ENCODE measurements around the gene DDX31.

Gene DDX31

GRCh38 chr9:132548751-132549640, 120.8 kb downstream of the DDX31 start:
- peak overlapping the region; percentile 66 for H3K4me3 ChIP-seq (ENCODE audit: low read length)
- TF ChIP-seq EZH2phosphoT487 (IDR thresholded peaks at IDR 0.05; ENCODE audit: borderline replicate concordance, low read length), result no peak
- TF ChIP-seq, protein P1, sequence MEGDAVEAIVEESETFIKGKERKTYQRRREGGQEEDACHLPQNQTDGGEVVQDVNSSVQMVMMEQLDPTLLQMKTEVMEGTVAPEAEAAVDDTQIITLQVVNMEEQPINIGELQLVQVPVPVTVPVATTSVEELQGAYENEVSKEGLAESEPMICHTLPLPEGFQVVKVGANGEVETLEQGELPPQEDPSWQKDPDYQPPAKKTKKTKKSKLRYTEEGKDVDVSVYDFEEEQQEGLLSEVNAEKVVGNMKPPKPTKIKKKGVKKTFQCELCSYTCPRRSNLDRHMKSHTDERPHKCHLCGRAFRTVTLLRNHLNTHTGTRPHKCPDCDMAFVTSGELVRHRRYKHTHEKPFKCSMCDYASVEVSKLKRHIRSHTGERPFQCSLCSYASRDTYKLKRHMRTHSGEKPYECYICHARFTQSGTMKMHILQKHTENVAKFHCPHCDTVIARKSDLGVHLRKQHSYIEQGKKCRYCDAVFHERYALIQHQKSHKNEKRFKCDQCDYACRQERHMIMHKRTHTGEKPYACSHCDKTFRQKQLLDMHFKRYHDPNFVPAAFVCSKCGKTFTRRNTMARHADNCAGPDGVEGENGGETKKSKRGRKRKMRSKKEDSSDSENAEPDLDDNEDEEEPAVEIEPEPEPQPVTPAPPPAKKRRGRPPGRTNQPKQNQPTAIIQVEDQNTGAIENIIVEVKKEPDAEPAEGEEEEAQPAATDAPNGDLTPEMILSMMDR (IDR thresholded peaks at IDR 0.05; ENCODE audit: low read depth, low read length, poor library complexity, severe bottlenecking), result no peak
- H3K9me2 ChIP-seq (replicated peaks; ENCODE audit: control insufficient read depth, low read length), result no peaks in the 10 kb centered on the region
- H3K9me3 ChIP-seq (ENCODE audit: control insufficient read depth, insufficient read depth, low read length), result no peaks in the 10 kb centered on the region
- peaks cover 68% of the 10 kb centered on the region for H3K4me1 ChIP-seq (ENCODE audit: control insufficient read depth, low read length)
- no peaks in the 10 kb centered on the region for H3K79me2 ChIP-seq (ENCODE audit: control insufficient read depth, low read length)
- H3K27me3 ChIP-seq (ENCODE audit: control insufficient read depth, low read length), result no peaks in the 10 kb centered on the region
- H3K36me3 ChIP-seq (ENCODE audit: control insufficient read depth, low read length), result no peaks in the 10 kb centered on the region
- peak overlapping the region; percentile 95 for H3K27ac ChIP-seq (ENCODE audit: low read depth, low read length)
- peak overlapping the region; percentile 76 for H3K4me2 ChIP-seq (ENCODE audit: low read length)
- H3F3A ChIP-seq (ENCODE audit: control insufficient read depth, insufficient read depth), result peaks cover 27% of the 10 kb centered on the region
- no peaks in the 10 kb centered on the region for H4K20me1 ChIP-seq (ENCODE audit: control insufficient read depth, insufficient read depth, low read depth, low read length)

DNA sequence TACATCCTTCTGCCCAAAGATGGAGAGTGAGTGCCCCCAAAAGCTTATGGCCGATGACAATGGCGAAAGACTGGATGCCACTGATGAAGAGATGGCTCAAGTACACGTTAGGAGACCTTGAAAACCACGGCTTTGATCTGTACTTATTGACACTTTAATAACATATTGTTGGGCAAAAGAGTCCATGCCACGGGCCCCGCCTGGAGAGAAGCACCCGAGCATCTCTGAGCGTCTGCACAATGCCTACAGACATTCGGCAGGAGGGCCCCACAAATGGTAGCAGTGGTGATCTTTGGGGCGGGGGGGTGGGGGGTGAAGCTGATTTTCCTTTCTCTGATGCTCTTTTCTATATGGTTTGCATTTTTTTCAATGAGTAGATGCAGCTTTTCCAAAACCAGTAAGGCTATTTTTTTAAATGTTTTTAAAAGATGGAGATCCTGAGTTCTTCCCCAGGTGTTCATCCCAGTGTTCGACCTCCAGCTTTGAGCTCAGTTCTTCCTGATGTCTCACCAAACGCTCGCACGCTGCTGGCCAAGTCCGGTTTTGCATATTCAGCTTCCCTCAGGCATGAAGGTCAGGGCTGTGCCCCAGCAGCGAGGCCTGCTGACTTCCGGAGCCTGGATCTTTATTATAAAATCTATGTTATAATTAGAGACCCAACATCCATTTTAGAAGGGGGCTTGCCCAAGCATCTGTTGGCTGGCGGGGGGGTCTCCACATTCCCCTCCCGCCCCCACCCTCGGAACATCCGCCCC, 121.6 kb downstream of the DDX31 start:
- Histone ChIP-seq H3K36me3 (ENCODE audit: control insufficient read depth, low read length) (no peaks in the 10 kb centered on the region), H3K79me2 (ENCODE audit: control insufficient read depth, low read length) (no peaks in the 10 kb centered on the region), H3K27ac (ENCODE audit: low read depth, low read length) (peak overlapping the region; percentile 95), H3K27me3 (ENCODE audit: control insufficient read depth, low read length) (no peaks in the 10 kb centered on the region), H3K9me2 (replicated peaks; ENCODE audit: control insufficient read depth, low read length) (no peaks in the 10 kb centered on the region), H3K9me3 (ENCODE audit: control insufficient read depth, insufficient read depth, low read length) (no peaks in the 10 kb centered on the region), H3K4me2 (ENCODE audit: low read length) (peak overlapping the region; percentile 76), H3F3A (ENCODE audit: control insufficient read depth, insufficient read depth) (peaks cover 27% of the 10 kb centered on the region), H3K4me3 (ENCODE audit: low read length) (peak overlapping the region; percentile 66), H4K20me1 (ENCODE audit: control insufficient read depth, insufficient read depth, low read depth, low read length) (no peaks in the 10 kb centered on the region), H3K4me1 (ENCODE audit: control insufficient read depth, low read length) (peaks cover 68% of the 10 kb centered on the region)
- TF ChIP-seq, protein P1 (IDR thresholded peaks at IDR 0.05; ENCODE audit: low read depth, low read length, poor library complexity, severe bottlenecking), result no peak
- no peak for TF ChIP-seq EZH2phosphoT487 (IDR thresholded peaks at IDR 0.05; ENCODE audit: borderline replicate concordance, low read length)

DNA sequence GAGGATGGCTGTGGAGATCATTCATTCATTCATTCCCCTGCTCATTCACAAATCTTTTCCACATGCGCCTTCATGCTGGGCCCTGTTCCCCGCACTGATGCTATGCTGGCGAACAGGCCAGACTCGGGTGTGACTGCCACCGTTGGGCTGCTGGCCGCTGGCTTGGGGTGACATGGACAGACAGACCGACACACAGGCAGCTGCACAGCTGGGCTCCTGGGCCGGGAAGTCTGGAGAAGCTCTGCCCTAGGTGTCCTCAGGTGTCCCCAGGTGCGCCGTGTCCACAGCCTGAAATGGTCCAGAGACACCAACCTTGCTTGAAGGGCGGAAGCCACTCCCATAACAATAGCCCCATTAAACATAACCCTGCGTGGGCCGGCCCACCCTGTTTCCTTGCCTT, 122.3 kb downstream of the DDX31 start:
- Histone ChIP-seq H4K20me1 (ENCODE audit: control insufficient read depth, insufficient read depth, low read depth, low read length) (no peaks in the 10 kb centered on the region), H3K4me1 (ENCODE audit: control insufficient read depth, low read length) (peaks cover 61% of the 10 kb centered on the region), H3K27ac (ENCODE audit: low read depth, low read length) (peak overlapping the region; percentile 95), H3K4me3 (ENCODE audit: low read length) (peak overlapping the region; percentile 66), H3F3A (ENCODE audit: control insufficient read depth, insufficient read depth) (peaks cover 27% of the 10 kb centered on the region), H3K9me2 (replicated peaks; ENCODE audit: control insufficient read depth, low read length) (no peaks in the 10 kb centered on the region), H3K9me3 (ENCODE audit: control insufficient read depth, insufficient read depth, low read length) (no peaks in the 10 kb centered on the region), H3K79me2 (ENCODE audit: control insufficient read depth, low read length) (no peaks in the 10 kb centered on the region), H3K36me3 (ENCODE audit: control insufficient read depth, low read length) (no peaks in the 10 kb centered on the region), H3K27me3 (ENCODE audit: control insufficient read depth, low read length) (no peaks in the 10 kb centered on the region), H3K4me2 (ENCODE audit: low read length) (peak overlapping the region; percentile 76)
- TF ChIP-seq EZH2phosphoT487 (IDR thresholded peaks at IDR 0.05; ENCODE audit: borderline replicate concordance, low read length), result no peak
- TF ChIP-seq, protein P1 (IDR thresholded peaks at IDR 0.05; ENCODE audit: low read depth, low read length, poor library complexity, severe bottlenecking), result no peak

Measured in DOHH2 (cell line).